Measurements from ENCODE around the gene MB. TPM values are rescaled to one million over a fixed set of nuclear protein-coding genes. Genes with fewer than 3 reads are reported as not detected.

The MB gene
- total RNA-seq, 2 experiments from 2014 or later = not detected

GRCh38 chr22:35575116-35575748, 41.9 kb downstream of the MB start:
- Mint-ChIP-seq H3K4me3 (no peak overlapping the region), H3K27me3 (no peaks in the 10 kb centered on the region), H3K36me3 (ENCODE audit: low read depth) (no peaks in the 10 kb centered on the region), H3K4me1 (ENCODE audit: low read depth) (no peaks in the 10 kb centered on the region), H3K9me3 (no peaks in the 10 kb centered on the region), H3K27ac (no peak overlapping the region)
- TF ChIP-seq, protein P1, sequence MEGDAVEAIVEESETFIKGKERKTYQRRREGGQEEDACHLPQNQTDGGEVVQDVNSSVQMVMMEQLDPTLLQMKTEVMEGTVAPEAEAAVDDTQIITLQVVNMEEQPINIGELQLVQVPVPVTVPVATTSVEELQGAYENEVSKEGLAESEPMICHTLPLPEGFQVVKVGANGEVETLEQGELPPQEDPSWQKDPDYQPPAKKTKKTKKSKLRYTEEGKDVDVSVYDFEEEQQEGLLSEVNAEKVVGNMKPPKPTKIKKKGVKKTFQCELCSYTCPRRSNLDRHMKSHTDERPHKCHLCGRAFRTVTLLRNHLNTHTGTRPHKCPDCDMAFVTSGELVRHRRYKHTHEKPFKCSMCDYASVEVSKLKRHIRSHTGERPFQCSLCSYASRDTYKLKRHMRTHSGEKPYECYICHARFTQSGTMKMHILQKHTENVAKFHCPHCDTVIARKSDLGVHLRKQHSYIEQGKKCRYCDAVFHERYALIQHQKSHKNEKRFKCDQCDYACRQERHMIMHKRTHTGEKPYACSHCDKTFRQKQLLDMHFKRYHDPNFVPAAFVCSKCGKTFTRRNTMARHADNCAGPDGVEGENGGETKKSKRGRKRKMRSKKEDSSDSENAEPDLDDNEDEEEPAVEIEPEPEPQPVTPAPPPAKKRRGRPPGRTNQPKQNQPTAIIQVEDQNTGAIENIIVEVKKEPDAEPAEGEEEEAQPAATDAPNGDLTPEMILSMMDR (IDR thresholded peaks at IDR 0.05) = no peak
- intact Hi-C loops (cut with DNase I, micrococcal nuclease) = no loop called here
- ATAC-seq (ENCODE audit: poor library complexity) (no peak), DNase-seq (no peak)
- Histone ChIP-seq H3K4me1 (ENCODE audit: insufficient read depth, low read length) (no peaks in the 10 kb centered on the region), H3K4me3 (ENCODE audit: low read length) (no peak overlapping the region), H3K36me3 (ENCODE audit: insufficient read depth, low read length) (no peaks in the 10 kb centered on the region), H3K27me3 (ENCODE audit: control insufficient read depth in 1 of 2, insufficient read depth in 2 of 2, low read length in 2 of 2) (no peaks in the 10 kb centered on the region), H3K9me3 (ENCODE audit: control insufficient read depth in 1 of 2, insufficient read depth in 1 of 2, low read length in 2 of 2) (no peaks in the 10 kb centered on the region), H3K27ac (ENCODE audit: low read depth in 1 of 2, low read length in 2 of 2) (no peak overlapping the region)
- ChIA-PET CTCF (no interaction called here), POLR2A (no interaction called here)

DNA sequence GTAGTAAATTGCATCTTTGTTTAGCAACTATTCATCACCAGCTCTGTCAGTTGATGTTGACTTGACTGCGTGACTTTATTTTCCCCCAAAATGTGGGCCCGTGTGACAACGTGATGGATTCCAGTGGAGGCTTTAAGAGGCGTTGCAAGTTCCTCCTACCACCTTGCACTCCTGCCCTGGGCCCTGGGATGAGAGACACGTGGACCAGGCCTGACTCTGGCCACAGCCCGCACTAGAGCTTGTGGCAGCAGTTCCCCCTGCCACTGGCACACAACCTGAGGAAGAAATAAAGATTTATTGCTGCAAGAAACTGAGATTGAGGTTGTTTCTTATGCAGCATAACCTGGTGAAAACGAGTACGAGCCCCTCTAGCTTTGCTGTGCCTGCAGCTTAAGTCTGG, 44.6 kb downstream of the MB start:
- no peak overlapping the region for H3K4me3 Mint-ChIP-seq
- ATAC-seq (ENCODE audit: poor library complexity) (no peak), DNase-seq (no peak)
- TF ChIP-seq, protein P1 (IDR thresholded peaks at IDR 0.05) = no peak
- ChIA-PET CTCF (no interaction called here), POLR2A (no interaction called here)
- intact Hi-C loops (cut with DNase I, micrococcal nuclease) = no loop called here
- no peaks in the 10 kb centered on the region for H3K36me3 ChIP-seq (ENCODE audit: insufficient read depth, low read length)
- no peaks in the 10 kb centered on the region for H3K27me3 ChIP-seq (ENCODE audit: control insufficient read depth in 1 of 2, insufficient read depth in 2 of 2, low read length in 2 of 2)
- H3K27ac ChIP-seq (ENCODE audit: low read depth in 1 of 2, low read length in 2 of 2) = no peak overlapping the region
- H3K27ac Mint-ChIP-seq = no peak overlapping the region
- H3K4me1 Mint-ChIP-seq (ENCODE audit: low read depth) = no peaks in the 10 kb centered on the region
- H3K4me1 ChIP-seq (ENCODE audit: insufficient read depth, low read length) = no peaks in the 10 kb centered on the region
- H3K9me3 ChIP-seq (ENCODE audit: control insufficient read depth in 1 of 2, insufficient read depth in 1 of 2, low read length in 2 of 2) = no peaks in the 10 kb centered on the region
- no peaks in the 10 kb centered on the region for H3K9me3 Mint-ChIP-seq
- H3K4me3 ChIP-seq (ENCODE audit: low read length) = no peak overlapping the region
- H3K27me3 Mint-ChIP-seq = no peaks in the 10 kb centered on the region
- H3K36me3 Mint-ChIP-seq (ENCODE audit: low read depth) = no peaks in the 10 kb centered on the region

DNA sequence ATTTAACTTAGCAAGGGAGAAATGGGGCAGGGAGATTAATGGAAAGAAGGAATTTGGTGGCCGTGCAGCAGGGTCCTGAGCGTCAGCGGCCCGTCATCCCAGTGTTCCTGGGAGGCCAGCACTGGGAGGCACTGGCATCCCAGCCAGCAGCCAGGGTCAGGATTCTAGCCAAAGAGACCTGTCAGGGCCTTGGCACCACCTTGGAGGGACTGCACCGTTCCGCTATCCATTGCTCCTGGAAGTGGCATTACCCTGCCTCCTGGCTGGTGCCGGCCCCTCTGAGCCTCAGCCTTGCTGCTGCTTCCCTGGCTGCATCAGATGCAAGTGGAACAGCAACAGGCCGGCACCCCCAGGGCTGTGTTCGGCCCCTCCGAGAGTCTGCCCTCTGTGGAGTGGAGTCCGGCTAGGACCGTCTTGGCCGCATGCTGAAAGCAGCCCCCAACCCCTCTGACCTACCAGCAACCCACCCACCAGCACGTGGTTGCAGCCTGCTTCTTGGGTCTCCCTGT, 46.4 kb downstream of the MB start:
- Mint-ChIP-seq H3K4me1 (ENCODE audit: low read depth) (no peaks in the 10 kb centered on the region), H3K27ac (no peak overlapping the region), H3K36me3 (ENCODE audit: low read depth) (no peaks in the 10 kb centered on the region), H3K9me3 (no peaks in the 10 kb centered on the region), H3K27me3 (no peaks in the 10 kb centered on the region), H3K4me3 (no peak overlapping the region)
- no peaks in the 10 kb centered on the region for H3K4me1 ChIP-seq (ENCODE audit: insufficient read depth, low read length)
- intact Hi-C loops (cut with DNase I, micrococcal nuclease) = no loop called here
- DNase-seq (no peak), ATAC-seq (ENCODE audit: poor library complexity) (no peak)
- no peaks in the 10 kb centered on the region for H3K27me3 ChIP-seq (ENCODE audit: control insufficient read depth in 1 of 2, insufficient read depth in 2 of 2, low read length in 2 of 2)
- no peak overlapping the region for H3K27ac ChIP-seq (ENCODE audit: low read depth in 1 of 2, low read length in 2 of 2)
- TF ChIP-seq, protein P1 (IDR thresholded peaks at IDR 0.05) = no peak
- POLR2A ChIA-PET = no interaction called here
- CTCF ChIA-PET = no interaction called here
- no peaks in the 10 kb centered on the region for H3K36me3 ChIP-seq (ENCODE audit: insufficient read depth, low read length)
- no peak overlapping the region for H3K4me3 ChIP-seq (ENCODE audit: low read length)
- no peaks in the 10 kb centered on the region for H3K9me3 ChIP-seq (ENCODE audit: control insufficient read depth in 1 of 2, insufficient read depth in 1 of 2, low read length in 2 of 2)
